GM12872 (cell line): ENCODE measurements around the gene LRP1.

Source experiments
- TF ChIP-seq, protein P1 (sequence below): IDR thresholded peaks from 3 replicates; pipeline ENCODE4 v1.5.1; 2011; ENCODE audit warnings: low read depth, mild to moderate bottlenecking, low read length, moderate library complexity; ENCODE audit not compliant: insufficient read depth

Gene LRP1

DNA sequence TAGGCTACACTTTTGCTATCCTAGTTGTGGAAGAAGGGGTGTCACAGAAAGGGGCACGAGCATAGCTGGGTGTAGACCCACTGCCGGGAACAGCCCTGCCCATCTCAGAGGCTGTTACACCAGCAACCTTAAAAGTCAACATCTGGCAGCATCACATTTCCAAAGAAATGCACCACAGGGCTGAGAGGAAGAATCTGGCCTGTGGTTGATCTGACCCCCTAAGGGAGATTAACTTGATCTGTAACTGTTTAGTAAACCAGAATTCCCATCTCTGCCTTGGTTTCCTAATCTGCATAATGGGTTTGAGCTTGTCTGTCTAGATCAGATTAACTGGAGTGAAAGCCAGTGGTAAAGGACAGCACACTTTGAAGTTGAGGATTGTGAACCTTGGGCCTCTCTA is 17.8 kb downstream of the LRP1 start:
- TF ChIP-seq, protein P1, sequence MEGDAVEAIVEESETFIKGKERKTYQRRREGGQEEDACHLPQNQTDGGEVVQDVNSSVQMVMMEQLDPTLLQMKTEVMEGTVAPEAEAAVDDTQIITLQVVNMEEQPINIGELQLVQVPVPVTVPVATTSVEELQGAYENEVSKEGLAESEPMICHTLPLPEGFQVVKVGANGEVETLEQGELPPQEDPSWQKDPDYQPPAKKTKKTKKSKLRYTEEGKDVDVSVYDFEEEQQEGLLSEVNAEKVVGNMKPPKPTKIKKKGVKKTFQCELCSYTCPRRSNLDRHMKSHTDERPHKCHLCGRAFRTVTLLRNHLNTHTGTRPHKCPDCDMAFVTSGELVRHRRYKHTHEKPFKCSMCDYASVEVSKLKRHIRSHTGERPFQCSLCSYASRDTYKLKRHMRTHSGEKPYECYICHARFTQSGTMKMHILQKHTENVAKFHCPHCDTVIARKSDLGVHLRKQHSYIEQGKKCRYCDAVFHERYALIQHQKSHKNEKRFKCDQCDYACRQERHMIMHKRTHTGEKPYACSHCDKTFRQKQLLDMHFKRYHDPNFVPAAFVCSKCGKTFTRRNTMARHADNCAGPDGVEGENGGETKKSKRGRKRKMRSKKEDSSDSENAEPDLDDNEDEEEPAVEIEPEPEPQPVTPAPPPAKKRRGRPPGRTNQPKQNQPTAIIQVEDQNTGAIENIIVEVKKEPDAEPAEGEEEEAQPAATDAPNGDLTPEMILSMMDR = no peak

DNA sequence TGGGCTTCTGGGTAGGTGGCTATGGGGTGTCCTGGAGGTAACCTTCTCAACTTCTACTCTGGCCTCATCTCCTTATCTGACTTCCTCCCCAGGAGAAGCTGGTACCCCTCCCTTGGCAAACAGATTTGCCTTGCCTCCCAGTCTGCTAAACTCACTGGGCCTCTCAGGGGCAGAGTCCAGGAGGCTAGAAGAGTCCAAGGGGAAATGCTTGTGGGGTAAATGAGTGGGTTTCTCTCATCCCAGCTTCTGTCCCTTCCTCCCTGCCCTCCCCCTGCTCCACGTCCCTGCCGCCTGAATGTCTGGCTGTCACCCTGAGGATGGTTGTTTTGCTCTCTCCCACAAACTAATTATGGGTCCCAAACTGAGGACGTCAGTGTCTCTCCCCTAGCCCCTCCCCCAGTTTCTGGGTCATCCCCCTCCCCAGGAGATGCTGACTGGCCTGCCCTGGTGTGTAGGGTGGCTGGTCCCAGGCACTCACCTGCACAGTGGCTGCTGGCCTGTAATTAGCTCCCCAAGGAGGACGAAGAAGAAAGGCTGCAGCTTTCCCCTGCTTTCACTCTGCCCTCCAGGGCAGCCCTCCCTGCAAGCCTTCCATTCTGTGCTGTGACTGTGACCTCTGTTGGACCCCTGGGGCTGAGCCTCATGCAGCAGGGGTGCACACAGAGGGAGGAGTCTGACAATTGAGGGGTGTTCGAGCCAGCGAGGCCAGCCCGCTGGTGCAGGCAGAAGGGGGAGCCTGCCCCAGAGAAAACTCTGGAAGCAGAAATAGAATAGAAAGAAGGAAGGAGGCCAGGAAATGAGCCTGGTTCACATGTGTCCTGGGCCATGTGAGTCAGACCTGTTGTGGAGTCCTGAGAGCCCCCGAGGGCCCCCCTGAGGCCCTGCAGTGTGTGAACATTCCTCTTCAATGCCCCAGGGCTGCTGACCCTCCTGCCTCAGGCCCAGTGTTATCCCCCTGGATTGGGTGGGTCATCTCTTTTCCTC is 19.0 kb downstream of the LRP1 start, which contains the start of gene LRP1-AS:
Gene LRP1-AS, minus strand, starts transcription at position 659 of the 984 bp plus-strand sequence.
- TF ChIP-seq, protein P1 = no peak

DNA sequence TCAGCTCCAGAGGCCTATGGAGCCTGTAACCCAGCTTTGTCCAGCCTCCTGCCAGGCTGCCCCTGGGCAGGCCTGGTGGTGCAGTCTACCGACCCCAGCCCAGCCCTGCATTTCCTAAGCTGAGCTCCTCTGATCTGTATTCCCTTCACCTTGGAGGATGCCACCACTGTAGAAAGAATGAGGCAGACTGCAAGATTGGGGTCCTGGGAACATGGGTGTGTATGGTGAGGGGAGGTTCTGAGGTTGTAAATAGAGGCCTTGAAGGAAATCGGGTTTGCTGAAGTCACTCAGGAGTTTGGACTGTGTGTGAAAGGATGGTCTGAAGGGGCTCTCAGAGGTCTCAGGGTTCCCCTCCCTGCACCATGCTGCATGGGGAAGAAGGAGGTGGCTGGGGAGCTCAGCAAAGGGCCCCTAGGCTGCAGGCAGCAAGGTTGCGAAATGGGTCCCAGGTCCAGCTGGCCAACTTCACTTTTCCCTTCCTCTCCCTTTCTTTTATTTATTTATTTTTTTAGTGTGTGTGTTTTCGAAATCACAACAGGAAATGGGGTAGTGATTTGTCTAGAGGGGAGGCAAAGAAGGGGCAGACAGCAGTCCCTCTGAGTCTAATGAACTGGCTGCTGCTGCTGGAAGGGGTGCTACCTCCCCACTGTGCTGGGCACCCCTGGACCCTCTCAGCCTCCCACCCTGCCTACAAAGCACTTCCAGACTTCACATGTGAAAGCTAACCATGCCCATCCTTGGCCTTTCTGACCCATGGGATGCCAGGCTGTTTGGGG is 20.4 kb downstream of the LRP1 start:
- TF ChIP-seq, protein P1 = no peak

DNA sequence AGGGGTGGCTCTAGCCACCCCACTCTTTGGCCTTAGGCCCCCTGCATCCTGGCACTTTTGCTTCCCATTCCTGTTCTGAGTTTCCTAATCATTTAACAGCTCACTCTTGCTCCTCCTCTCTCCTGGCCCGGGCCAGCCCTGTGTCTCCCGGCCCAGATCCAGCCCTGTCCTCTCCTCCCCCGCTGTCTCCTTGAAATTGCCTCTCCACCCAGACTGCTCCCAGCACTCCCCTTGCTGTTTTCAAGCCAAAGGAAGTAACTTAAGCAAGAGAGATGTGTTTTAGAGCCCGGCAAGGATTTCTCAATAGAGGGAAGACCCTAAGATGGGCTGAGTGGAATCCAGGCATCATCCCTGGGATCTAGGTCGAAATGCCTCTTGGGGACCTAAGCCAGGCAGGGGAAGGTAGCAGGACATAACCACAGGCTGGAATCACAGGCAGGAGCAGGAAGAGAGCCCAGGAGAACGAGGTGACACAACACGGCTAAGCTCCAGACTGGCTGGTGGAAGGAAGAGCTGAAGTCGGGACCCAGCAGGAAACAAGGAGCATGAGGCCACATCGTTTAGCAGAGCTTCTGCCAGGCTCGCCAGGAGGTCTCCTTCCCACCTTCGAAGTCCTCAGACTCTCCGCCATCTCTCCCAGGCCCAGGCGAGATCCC is 21.1 kb downstream of the LRP1 start:
- TF ChIP-seq, protein P1 = no peak

DNA sequence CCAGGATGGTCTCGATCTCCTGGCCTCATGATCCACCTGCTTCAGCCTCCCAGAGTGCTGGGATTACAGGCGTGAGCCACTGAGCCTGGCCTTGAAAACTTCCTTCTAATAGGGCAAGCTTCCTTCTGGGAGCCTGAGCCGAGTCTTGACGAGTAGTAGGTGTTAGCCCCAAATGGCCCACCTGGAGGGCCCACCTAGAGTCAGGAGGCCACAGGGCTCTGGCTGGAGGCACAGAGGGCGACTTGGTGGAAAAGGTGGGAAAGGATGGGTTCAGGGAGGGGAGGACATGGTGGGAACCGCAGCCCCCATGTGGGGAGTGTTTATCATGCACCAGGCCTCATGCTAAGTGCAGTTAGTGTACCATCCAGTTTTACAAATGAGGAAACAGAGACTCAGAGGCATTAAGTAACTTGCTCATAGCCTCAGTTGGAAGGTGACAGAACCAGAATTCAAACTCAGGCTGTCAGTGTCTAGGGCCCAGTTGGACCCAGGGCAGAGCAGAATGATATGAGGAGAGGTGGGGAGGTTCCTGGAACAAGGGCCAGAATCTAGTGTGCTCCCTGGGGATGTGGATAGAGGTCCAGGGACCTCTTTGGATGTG is 22.2 kb downstream of the LRP1 start:
- TF ChIP-seq, protein P1 = no peak

DNA sequence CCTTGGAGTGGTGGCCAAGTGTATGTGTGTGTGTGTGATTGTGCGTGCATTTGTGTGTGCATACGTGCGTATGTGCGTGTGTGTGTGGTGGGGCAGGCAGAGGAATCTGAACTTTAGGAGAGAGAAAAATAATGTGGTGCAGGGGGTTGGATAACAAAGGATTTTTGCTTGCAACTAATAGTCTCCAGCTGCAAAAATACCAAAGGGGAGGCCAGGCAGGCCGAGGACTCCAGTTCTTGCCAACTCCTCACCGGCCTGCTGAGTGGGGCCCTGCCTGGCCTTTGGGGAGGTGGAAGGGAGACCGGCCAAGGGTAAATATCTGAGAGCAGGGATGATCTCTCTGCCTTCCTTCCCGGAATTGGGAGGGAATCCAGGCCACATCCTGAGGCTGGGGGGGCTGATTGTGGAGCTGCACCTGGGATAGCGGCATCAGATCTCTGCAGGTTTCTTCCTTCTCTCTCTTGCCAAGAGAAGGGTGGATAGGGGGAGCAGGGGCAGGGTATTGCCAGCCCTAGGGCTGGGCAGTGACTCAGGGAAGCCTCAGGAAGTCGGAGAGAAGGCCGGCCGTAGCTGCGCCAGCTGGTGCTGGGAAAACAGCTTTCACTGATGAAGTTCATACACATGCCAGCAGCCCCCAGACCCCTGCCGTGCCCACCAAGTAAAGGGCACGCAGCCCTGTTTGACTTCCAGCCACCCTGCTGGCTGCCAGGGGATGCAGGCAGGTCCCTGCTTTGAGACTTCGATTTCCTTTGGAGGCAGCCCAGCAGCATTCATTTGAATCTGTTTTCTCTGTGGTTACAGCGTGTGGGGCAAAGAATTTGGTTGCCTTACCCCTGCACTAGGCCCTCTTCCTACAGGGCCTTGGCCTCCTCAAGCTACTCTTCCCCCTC is 23.7 kb downstream of the LRP1 start:
- TF ChIP-seq, protein P1 = no peak
